Measurements from ENCODE around the gene MED9.

DNA sequence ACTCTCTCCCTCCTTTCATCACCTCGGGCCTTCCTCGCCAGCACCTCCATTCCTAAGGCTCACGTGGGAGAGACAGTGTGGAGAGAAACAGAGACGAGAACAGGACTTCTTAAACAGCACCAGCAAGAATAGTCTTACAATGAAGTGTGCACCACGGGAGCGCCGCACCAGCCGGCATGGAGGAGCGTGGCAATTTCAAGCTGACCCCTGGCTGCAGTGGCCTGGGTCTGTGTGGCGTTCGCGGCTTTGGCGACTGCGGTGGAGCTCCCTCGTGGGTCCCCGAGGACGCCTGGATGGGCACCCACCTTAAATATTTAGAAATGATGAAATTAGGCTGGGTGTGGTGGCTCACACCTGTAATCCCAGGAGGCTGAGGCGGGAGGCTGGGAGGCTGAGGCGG, 20.5 kb upstream of the MED9 start:
- TF ChIP-seq ZNF830 (tag by site-specific recombination; IDR thresholded peaks at IDR 0.05; ENCODE audit: low read depth) = no peak
- TF ChIP-seq, protein P1, sequence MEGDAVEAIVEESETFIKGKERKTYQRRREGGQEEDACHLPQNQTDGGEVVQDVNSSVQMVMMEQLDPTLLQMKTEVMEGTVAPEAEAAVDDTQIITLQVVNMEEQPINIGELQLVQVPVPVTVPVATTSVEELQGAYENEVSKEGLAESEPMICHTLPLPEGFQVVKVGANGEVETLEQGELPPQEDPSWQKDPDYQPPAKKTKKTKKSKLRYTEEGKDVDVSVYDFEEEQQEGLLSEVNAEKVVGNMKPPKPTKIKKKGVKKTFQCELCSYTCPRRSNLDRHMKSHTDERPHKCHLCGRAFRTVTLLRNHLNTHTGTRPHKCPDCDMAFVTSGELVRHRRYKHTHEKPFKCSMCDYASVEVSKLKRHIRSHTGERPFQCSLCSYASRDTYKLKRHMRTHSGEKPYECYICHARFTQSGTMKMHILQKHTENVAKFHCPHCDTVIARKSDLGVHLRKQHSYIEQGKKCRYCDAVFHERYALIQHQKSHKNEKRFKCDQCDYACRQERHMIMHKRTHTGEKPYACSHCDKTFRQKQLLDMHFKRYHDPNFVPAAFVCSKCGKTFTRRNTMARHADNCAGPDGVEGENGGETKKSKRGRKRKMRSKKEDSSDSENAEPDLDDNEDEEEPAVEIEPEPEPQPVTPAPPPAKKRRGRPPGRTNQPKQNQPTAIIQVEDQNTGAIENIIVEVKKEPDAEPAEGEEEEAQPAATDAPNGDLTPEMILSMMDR (tag by site-specific recombination; IDR thresholded peaks at IDR 0.05) = no peak
- no peak for TF ChIP-seq ZNF777 (tag by site-specific recombination; IDR thresholded peaks at IDR 0.05; ENCODE audit: borderline replicate concordance)
- TF ChIP-seq, protein P2, sequence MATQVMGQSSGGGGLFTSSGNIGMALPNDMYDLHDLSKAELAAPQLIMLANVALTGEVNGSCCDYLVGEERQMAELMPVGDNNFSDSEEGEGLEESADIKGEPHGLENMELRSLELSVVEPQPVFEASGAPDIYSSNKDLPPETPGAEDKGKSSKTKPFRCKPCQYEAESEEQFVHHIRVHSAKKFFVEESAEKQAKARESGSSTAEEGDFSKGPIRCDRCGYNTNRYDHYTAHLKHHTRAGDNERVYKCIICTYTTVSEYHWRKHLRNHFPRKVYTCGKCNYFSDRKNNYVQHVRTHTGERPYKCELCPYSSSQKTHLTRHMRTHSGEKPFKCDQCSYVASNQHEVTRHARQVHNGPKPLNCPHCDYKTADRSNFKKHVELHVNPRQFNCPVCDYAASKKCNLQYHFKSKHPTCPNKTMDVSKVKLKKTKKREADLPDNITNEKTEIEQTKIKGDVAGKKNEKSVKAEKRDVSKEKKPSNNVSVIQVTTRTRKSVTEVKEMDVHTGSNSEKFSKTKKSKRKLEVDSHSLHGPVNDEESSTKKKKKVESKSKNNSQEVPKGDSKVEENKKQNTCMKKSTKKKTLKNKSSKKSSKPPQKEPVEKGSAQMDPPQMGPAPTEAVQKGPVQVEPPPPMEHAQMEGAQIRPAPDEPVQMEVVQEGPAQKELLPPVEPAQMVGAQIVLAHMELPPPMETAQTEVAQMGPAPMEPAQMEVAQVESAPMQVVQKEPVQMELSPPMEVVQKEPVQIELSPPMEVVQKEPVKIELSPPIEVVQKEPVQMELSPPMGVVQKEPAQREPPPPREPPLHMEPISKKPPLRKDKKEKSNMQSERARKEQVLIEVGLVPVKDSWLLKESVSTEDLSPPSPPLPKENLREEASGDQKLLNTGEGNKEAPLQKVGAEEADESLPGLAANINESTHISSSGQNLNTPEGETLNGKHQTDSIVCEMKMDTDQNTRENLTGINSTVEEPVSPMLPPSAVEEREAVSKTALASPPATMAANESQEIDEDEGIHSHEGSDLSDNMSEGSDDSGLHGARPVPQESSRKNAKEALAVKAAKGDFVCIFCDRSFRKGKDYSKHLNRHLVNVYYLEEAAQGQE (tag by site-specific recombination; IDR thresholded peaks at IDR 0.05) = no peak
- no peak for TF ChIP-seq ZNF2 (tag by site-specific recombination; IDR thresholded peaks at IDR 0.05)
- no peak for TF ChIP-seq ZNF621 (tag by site-specific recombination; IDR thresholded peaks at IDR 0.05)
- no peak for TF ChIP-seq ZBTB1 (tag by site-specific recombination; IDR thresholded peaks at IDR 0.05)
- no peak for TF ChIP-seq ZNF114 (tag by site-specific recombination; IDR thresholded peaks at IDR 0.05)
- TF ChIP-seq, protein P3, sequence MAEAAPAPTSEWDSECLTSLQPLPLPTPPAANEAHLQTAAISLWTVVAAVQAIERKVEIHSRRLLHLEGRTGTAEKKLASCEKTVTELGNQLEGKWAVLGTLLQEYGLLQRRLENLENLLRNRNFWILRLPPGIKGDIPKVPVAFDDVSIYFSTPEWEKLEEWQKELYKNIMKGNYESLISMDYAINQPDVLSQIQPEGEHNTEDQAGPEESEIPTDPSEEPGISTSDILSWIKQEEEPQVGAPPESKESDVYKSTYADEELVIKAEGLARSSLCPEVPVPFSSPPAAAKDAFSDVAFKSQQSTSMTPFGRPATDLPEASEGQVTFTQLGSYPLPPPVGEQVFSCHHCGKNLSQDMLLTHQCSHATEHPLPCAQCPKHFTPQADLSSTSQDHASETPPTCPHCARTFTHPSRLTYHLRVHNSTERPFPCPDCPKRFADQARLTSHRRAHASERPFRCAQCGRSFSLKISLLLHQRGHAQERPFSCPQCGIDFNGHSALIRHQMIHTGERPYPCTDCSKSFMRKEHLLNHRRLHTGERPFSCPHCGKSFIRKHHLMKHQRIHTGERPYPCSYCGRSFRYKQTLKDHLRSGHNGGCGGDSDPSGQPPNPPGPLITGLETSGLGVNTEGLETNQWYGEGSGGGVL (tag by site-specific recombination; IDR thresholded peaks at IDR 0.05) = no peak
- no peak for TF ChIP-seq SP7 (tag by site-specific recombination; IDR thresholded peaks at IDR 0.05)
- TF ChIP-seq, protein P4, sequence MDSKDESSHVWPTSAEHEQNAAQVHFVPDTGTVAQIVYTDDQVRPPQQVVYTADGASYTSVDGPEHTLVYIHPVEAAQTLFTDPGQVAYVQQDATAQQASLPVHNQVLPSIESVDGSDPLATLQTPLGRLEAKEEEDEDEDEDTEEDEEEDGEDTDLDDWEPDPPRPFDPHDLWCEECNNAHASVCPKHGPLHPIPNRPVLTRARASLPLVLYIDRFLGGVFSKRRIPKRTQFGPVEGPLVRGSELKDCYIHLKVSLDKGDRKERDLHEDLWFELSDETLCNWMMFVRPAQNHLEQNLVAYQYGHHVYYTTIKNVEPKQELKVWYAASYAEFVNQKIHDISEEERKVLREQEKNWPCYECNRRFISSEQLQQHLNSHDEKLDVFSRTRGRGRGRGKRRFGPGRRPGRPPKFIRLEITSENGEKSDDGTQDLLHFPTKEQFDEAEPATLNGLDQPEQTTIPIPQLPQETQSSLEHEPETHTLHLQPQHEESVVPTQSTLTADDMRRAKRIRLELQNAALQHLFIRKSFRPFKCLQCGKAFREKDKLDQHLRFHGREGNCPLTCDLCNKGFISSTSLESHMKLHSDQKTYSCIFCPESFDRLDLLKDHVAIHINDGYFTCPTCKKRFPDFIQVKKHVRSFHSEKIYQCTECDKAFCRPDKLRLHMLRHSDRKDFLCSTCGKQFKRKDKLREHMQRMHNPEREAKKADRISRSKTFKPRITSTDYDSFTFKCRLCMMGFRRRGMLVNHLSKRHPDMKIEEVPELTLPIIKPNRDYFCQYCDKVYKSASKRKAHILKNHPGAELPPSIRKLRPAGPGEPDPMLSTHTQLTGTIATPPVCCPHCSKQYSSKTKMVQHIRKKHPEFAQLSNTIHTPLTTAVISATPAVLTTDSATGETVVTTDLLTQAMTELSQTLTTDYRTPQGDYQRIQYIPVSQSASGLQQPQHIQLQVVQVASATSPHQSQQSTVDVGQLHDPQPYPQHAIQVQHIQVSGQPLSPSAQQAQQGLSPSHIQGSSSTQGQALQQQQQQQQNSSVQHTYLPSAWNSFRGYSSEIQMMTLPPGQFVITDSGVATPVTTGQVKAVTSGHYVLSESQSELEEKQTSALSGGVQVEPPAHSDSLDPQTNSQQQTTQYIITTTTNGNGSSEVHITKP (tag by site-specific recombination; IDR thresholded peaks at IDR 0.05) = no peak
- TF ChIP-seq, protein P5, sequence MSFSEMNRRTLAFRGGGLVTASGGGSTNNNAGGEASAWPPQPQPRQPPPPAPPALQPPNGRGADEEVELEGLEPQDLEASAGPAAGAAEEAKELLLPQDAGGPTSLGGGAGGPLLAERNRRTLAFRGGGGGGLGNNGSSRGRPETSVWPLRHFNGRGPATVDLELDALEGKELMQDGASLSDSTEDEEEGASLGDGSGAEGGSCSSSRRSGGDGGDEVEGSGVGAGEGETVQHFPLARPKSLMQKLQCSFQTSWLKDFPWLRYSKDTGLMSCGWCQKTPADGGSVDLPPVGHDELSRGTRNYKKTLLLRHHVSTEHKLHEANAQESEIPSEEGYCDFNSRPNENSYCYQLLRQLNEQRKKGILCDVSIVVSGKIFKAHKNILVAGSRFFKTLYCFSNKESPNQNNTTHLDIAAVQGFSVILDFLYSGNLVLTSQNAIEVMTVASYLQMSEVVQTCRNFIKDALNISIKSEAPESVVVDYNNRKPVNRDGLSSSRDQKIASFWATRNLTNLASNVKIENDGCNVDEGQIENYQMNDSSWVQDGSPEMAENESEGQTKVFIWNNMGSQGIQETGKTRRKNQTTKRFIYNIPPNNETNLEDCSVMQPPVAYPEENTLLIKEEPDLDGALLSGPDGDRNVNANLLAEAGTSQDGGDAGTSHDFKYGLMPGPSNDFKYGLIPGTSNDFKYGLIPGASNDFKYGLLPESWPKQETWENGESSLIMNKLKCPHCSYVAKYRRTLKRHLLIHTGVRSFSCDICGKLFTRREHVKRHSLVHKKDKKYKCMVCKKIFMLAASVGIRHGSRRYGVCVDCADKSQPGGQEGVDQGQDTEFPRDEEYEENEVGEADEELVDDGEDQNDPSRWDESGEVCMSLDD (tag by site-specific recombination; IDR thresholded peaks at IDR 0.05) = no peak
- TF ChIP-seq SP2 (tag by site-specific recombination; IDR thresholded peaks at IDR 0.05) = no peak
